ENCODE data around the gene RIMBP2.

RIMBP2 gene

GRCh38 chr12:130744274-130744673 lies 28.2 kb upstream of the RIMBP2 start:
- TF ChIP-seq SPI1 (IDR thresholded peaks at IDR 0.05; ENCODE audit: borderline replicate concordance, low read depth) (no peak), CTCF (IDR thresholded peaks at IDR 0.05; ENCODE audit: insufficient read depth, low read length) (no peak), REST (IDR thresholded peaks at IDR 0.05; ENCODE audit: insufficient replicate concordance, low read depth) (no peak), GABPA (IDR thresholded peaks at IDR 0.05; ENCODE audit: low read depth) (no peak), POLR2AphosphoS5 (IDR thresholded peaks at IDR 0.05; ENCODE audit: low read depth) (no peak)
- H3K27ac ChIP-seq (replicated peaks) = no peak overlapping the region
- H3K27me3 ChIP-seq (ENCODE audit: insufficient read depth, poor library complexity, severe bottlenecking) = no peaks in the 10 kb centered on the region
- no peak overlapping the region for H3K4me3 ChIP-seq (replicated peaks; ENCODE audit: insufficient read depth, low read length)
- DNase-seq (ENCODE audit: low read depth in 1 of 2, low spot score in 1 of 2) = no peak

GRCh38 chr12:130743606-130744005 lies 27.5 kb upstream of the RIMBP2 start:
- no peak overlapping the region for H3K4me3 ChIP-seq (replicated peaks; ENCODE audit: insufficient read depth, low read length)
- no peak overlapping the region for H3K27ac ChIP-seq (replicated peaks)
- DNase-seq (ENCODE audit: low read depth in 1 of 2, low spot score in 1 of 2) = no peak
- no peak for TF ChIP-seq POLR2AphosphoS5 (IDR thresholded peaks at IDR 0.05; ENCODE audit: low read depth)
- H3K27me3 ChIP-seq (ENCODE audit: insufficient read depth, poor library complexity, severe bottlenecking) = no peaks in the 10 kb centered on the region

- TF ChIP-seq GABPA (IDR thresholded peaks at IDR 0.05; ENCODE audit: low read depth) (no peak), SPI1 (IDR thresholded peaks at IDR 0.05; ENCODE audit: borderline replicate concordance, low read depth) (no peak), POLR2AphosphoS5 (IDR thresholded peaks at IDR 0.05; ENCODE audit: low read depth) (no peak), CTCF (IDR thresholded peaks at IDR 0.05; ENCODE audit: insufficient read depth, low read length) (no peak), REST (IDR thresholded peaks at IDR 0.05; ENCODE audit: insufficient replicate concordance, low read depth) (no peak)
- Histone ChIP-seq H3K4me3 (replicated peaks; ENCODE audit: insufficient read depth, low read length) (no peak overlapping the region), H3K27ac (replicated peaks) (no peak overlapping the region), H3K27me3 (ENCODE audit: insufficient read depth, poor library complexity, severe bottlenecking) (no peaks in the 10 kb centered on the region)
- DNase-seq (ENCODE audit: low read depth in 1 of 2, low spot score in 1 of 2) = no peak
These were observed 27.1 kb upstream of the RIMBP2 start for GRCh38 chr12:130743176-130743575.

GRCh38 chr12:130742716-130743115 lies 26.6 kb upstream of the RIMBP2 start:
- H3K4me3 ChIP-seq (replicated peaks; ENCODE audit: insufficient read depth, low read length) = no peak overlapping the region
- TF ChIP-seq CTCF (IDR thresholded peaks at IDR 0.05; ENCODE audit: insufficient read depth, low read length) = no peak
- TF ChIP-seq POLR2AphosphoS5 (IDR thresholded peaks at IDR 0.05; ENCODE audit: low read depth) = no peak
- no peak for TF ChIP-seq REST (IDR thresholded peaks at IDR 0.05; ENCODE audit: insufficient replicate concordance, low read depth)
- no peak for TF ChIP-seq SPI1 (IDR thresholded peaks at IDR 0.05; ENCODE audit: borderline replicate concordance, low read depth)
- no peak for TF ChIP-seq GABPA (IDR thresholded peaks at IDR 0.05; ENCODE audit: low read depth)
- H3K27me3 ChIP-seq (ENCODE audit: insufficient read depth, poor library complexity, severe bottlenecking) = no peaks in the 10 kb centered on the region
- no peak overlapping the region for H3K27ac ChIP-seq (replicated peaks)
- DNase-seq (ENCODE audit: low read depth in 1 of 2, low spot score in 1 of 2) = no peak

All from HL-60 (cell line).